Measurements from ENCODE around the gene PPIE. TPM values are rescaled to one million over a fixed set of nuclear protein-coding genes. Genes with fewer than 3 reads are reported as not detected.

Gene PPIE
- 10 to 100 TPM; 52.3 to 79.1 (median 61.3) TPM for total RNA-seq
- polyA plus RNA-seq: 100 to 1,000 TPM; 104 to 119 TPM
- 51.3 reads per million, percentile 72 among the genes with 10 or more reads in this experiment for total RNA-seq

DNA sequence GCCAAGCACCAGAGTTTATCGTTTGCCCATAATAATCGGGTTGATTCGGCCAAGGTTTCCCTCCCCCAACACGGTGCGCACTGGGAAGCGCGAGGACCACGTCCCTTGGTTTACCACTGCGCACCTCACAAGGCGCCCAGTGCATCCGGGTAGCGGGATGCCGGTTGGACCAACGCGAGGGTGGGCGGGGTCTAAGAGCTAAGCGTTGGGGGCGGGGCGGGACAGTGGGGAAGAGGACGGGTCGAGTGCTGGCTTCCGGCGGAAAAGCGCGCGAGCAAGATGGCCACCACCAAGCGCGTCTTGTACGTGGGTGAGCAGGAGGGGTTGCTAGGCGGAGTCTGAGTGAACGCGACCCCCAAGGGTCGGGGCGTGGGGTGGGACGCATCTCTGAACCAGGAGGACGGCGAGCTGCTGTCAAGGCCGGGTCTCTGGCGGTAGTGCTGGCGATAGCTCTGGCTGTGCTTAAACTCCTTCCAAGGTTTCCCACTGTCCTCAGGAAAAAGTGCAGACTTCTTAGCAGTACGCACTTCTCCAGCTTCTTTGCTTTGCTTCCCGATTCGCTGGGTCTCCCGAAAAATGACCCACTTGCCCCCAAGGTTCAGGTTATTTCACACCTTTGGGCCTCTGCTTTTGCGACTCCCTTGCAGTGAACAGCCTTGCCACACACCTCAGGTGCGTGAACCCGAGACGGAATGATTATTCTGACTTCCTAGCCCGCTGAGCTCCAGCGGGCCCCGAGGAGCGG, at the start of gene PPIE:
TSS of gene PPIE (plus strand) at position 261 of the 745 bp plus-strand sequence. CDS start at position 280, 19 bp downstream.
- H3K36me3 ChIP-seq (ENCODE audit: control insufficient read depth in 2 of 3, insufficient read depth in 3 of 3, low read length in 3 of 3): peaks cover 19 to 34% (median 23%) of the 10 kb centered on the region in 3 experiments
- CTCF ChIA-PET: interaction anchor here (0.6 to 1.6 kb wide), 5 partner anchors 62 to 824 kb away, joined by 3 to 10 read pairs (median 3); partner anchors contain the start of gene NT5C1A

GRCh38 chr1:39689214-39689613, 49.5 kb upstream of the PPIE start:
- Histone ChIP-seq H3K9me3 (ENCODE audit: control insufficient read depth in 2 of 3, low read length in 3 of 3) (no peaks in the 10 kb centered on the region), H3K4me1 (ENCODE audit: control insufficient read depth in 2 of 2, insufficient read depth in 2 of 2, low read length in 2 of 2) (peaks cover 21 to 44% of the 10 kb centered on the region in 2 donors), H3K27me3 (ENCODE audit: control insufficient read depth in 2 of 2, insufficient read depth in 2 of 2, low read length in 2 of 2) (no peaks in the 10 kb centered on the region), H3K4me3 (ENCODE audit: low read length) (no peak overlapping the region), H3K27ac (ENCODE audit: low read depth, low read length) (no peak overlapping the region), H3K36me3 (ENCODE audit: control insufficient read depth in 2 of 3, insufficient read depth in 3 of 3, low read length in 3 of 3) (no peaks in the 10 kb centered on the region)
- peaks cover 0 to 5% (median 3%) of the 10 kb centered on the region in 5 donors for H3K36me3 Mint-ChIP-seq
- intact Hi-C loops (cut with micrococcal nuclease): no loop called here
- peak overlapping the region in 2 of 9 donors; percentile 34 to 86 for H3K27ac Mint-ChIP-seq
- DNase-seq (no peak), ATAC-seq (no peak)
- H3K27me3 Mint-ChIP-seq: peaks cover 0 to 60% (median 21%) of the 10 kb centered on the region in 5 donors
- peaks cover 25 to 48% (median 32%) of the 10 kb centered on the region in 7 donors for H3K4me1 Mint-ChIP-seq
- POLR2A ChIA-PET: interaction anchor here (0.9 to 6.2 kb wide), 3 partner anchors 8 to 114 kb away, joined by 3 to 76 read pairs (median 4); no protein-coding TSS in a partner anchor
- CTCF ChIA-PET: interaction anchor here (0.7 to 1.3 kb wide), 2 partner anchors 9 to 31 kb away, joined by 3 to 7 read pairs; no protein-coding TSS in a partner anchor
- peak overlapping the region in 3 of 10 donors; percentile 53 to 88 (median 74) for H3K4me3 Mint-ChIP-seq
- H3K9me3 Mint-ChIP-seq: peaks cover 0 to 2% (median 0%) of the 10 kb centered on the region in 11 donors

More for the DNA sequence above, at the start of gene PPIE:
- POLR2A ChIA-PET: interaction anchor here (0.6 to 1.9 kb wide), 21 partner anchors 10 to 1083 kb away, joined by 3 to 11 read pairs (median 4); partner anchors contain the start of genes HPCAL4, MYCBP and NDUFS5
- no peaks in the 10 kb centered on the region for H3K27me3 ChIP-seq (ENCODE audit: control insufficient read depth in 2 of 2, insufficient read depth in 2 of 2, low read length in 2 of 2)
- Mint-ChIP-seq H3K4me1 (peaks cover 21 to 44% (median 38%) of the 10 kb centered on the region in 7 donors), H3K9me3 (peaks cover 0 to 7% (median 0%) of the 10 kb centered on the region in 11 donors), H3K4me3 (peak within 1 kb of the TSS; percentile 86 to 98 (median 96)), H3K27ac (peak within 1 kb of the TSS; percentile 92 to 97 (median 96)), H3K27me3 (peaks cover 2 to 16% (median 11%) of the 10 kb centered on the region in 5 donors), H3K36me3 (peaks cover 10 to 24% (median 18%) of the 10 kb centered on the region in 5 donors)
- intact Hi-C loops (cut with micrococcal nuclease): loop anchor here (1.0 to 10.0 kb wide), 7 partner anchors 18 to 866 kb away; partner anchors contain the start of genes HPCAL4 (in 2 of the 2), BMP8B (in 1 of the 2), MYCBP (in 1 of the 2) and PABPC4 (in 1 of the 2)
- H3K4me1 ChIP-seq (ENCODE audit: control insufficient read depth in 2 of 2, insufficient read depth in 2 of 2, low read length in 2 of 2): peaks cover 16 to 17% of the 10 kb centered on the region in 2 donors
- no peaks in the 10 kb centered on the region for H3K9me3 ChIP-seq (ENCODE audit: control insufficient read depth in 2 of 3, low read length in 3 of 3)
- H3K4me3 ChIP-seq (ENCODE audit: low read length): peak within 1 kb of the TSS; percentile 88
- peak; percentile 99 for ATAC-seq
- H3K27ac ChIP-seq (ENCODE audit: low read depth, low read length): peak within 1 kb of the TSS; percentile 74
- peak; percentile 71 to 88 (median 85) for DNase-seq

- ATAC-seq (no peak), DNase-seq (no peak)
- peaks cover 0 to 5% (median 3%) of the 10 kb centered on the region in 5 donors for H3K36me3 Mint-ChIP-seq
- ChIA-PET POLR2A (interaction anchor here (0.9 to 6.2 kb wide), 3 partner anchors 8 to 114 kb away, joined by 3 to 76 read pairs (median 4); no protein-coding TSS in a partner anchor), CTCF (interaction anchor here (0.6 to 1.3 kb wide), 3 partner anchors 9 to 246 kb away, joined by 3 to 7 read pairs (median 4); no protein-coding TSS in a partner anchor)
- intact Hi-C loops (cut with micrococcal nuclease): loop anchor here (5.0 kb wide), 3 partner anchors 213 to 843 kb away; partner anchors contain the start of genes MYCBP (in 1 of the 2), MYCL (in 1 of the 2) and ZNF684 (in 1 of the 2)
- Histone ChIP-seq H3K4me3 (ENCODE audit: low read length) (no peak overlapping the region), H3K27me3 (ENCODE audit: control insufficient read depth in 2 of 2, insufficient read depth in 2 of 2, low read length in 2 of 2) (no peaks in the 10 kb centered on the region), H3K36me3 (ENCODE audit: control insufficient read depth in 2 of 3, insufficient read depth in 3 of 3, low read length in 3 of 3) (no peaks in the 10 kb centered on the region), H3K27ac (ENCODE audit: low read depth, low read length) (no peak overlapping the region), H3K9me3 (ENCODE audit: control insufficient read depth in 2 of 3, low read length in 3 of 3) (no peaks in the 10 kb centered on the region), H3K4me1 (ENCODE audit: control insufficient read depth in 2 of 2, insufficient read depth in 2 of 2, low read length in 2 of 2) (peaks cover 21 to 40% of the 10 kb centered on the region in 2 donors)
- H3K27ac Mint-ChIP-seq: peak overlapping the region in 6 of 9 donors; percentile 59 to 89 (median 84)
- H3K27me3 Mint-ChIP-seq: peaks cover 0 to 62% (median 19%) of the 10 kb centered on the region in 5 donors
- H3K4me3 Mint-ChIP-seq: peak overlapping the region in 9 of 10 donors; percentile 70 to 90 (median 86)
- peaks cover 0 to 2% (median 0%) of the 10 kb centered on the region in 11 donors for H3K9me3 Mint-ChIP-seq
- H3K4me1 Mint-ChIP-seq: peaks cover 24 to 49% (median 30%) of the 10 kb centered on the region in 7 donors
Measured at GRCh38 chr1:39689635-39690034, 49.0 kb upstream of the PPIE start.

GRCh38 chr1:39690225-39690624, 48.5 kb upstream of the PPIE start:
- H3K36me3 ChIP-seq (ENCODE audit: control insufficient read depth in 2 of 3, insufficient read depth in 3 of 3, low read length in 3 of 3): no peaks in the 10 kb centered on the region
- DNase-seq (no peak), ATAC-seq (no peak)
- H3K27me3 Mint-ChIP-seq: peaks cover 0 to 58% (median 13%) of the 10 kb centered on the region in 5 donors
- no peak overlapping the region for H3K4me3 ChIP-seq (ENCODE audit: low read length)
- ChIA-PET POLR2A (interaction anchor here (0.9 to 6.2 kb wide), 6 partner anchors 9 to 115 kb away, joined by 3 to 76 read pairs (median 8); partner anchors contain the start of genes NT5C1A and PPIE), CTCF (interaction anchor here (0.6 to 1.3 kb wide), 3 partner anchors 32 to 1696 kb away, joined by 4 to 7 read pairs (median 4); no protein-coding TSS in a partner anchor)
- intact Hi-C loops (cut with micrococcal nuclease): loop anchor here (5.0 kb wide), 3 partner anchors 212 to 842 kb away; partner anchors contain the start of genes MYCBP (in 1 of the 2), MYCL (in 1 of the 2) and ZNF684 (in 1 of the 2)
- no peak overlapping the region for H3K27ac ChIP-seq (ENCODE audit: low read depth, low read length)
- H3K4me1 ChIP-seq (ENCODE audit: control insufficient read depth in 2 of 2, insufficient read depth in 2 of 2, low read length in 2 of 2): peaks cover 21 to 36% of the 10 kb centered on the region in 2 donors
- no peaks in the 10 kb centered on the region for H3K27me3 ChIP-seq (ENCODE audit: control insufficient read depth in 2 of 2, insufficient read depth in 2 of 2, low read length in 2 of 2)
- H3K4me1 Mint-ChIP-seq: peaks cover 22 to 47% (median 26%) of the 10 kb centered on the region in 7 donors
- no peaks in the 10 kb centered on the region for H3K9me3 ChIP-seq (ENCODE audit: control insufficient read depth in 2 of 3, low read length in 3 of 3)
- H3K4me3 Mint-ChIP-seq: peak overlapping the region; percentile 70 to 90 (median 86)
- H3K36me3 Mint-ChIP-seq: peaks cover 0 to 4% (median 0%) of the 10 kb centered on the region in 5 donors
- no peaks in the 10 kb centered on the region for H3K9me3 Mint-ChIP-seq
- peak overlapping the region; percentile 58 to 92 (median 84) for H3K27ac Mint-ChIP-seq

- H3K9me3 Mint-ChIP-seq: no peaks in the 10 kb centered on the region
- peaks cover 0 to 65% (median 13%) of the 10 kb centered on the region in 5 donors for H3K27me3 Mint-ChIP-seq
- DNase-seq: peak in 2 of 9 donors; percentile 11 to 18
- Histone ChIP-seq H3K4me1 (ENCODE audit: control insufficient read depth in 2 of 2, insufficient read depth in 2 of 2, low read length in 2 of 2) (peaks cover 21 to 36% of the 10 kb centered on the region in 2 donors), H3K36me3 (ENCODE audit: control insufficient read depth in 2 of 3, insufficient read depth in 3 of 3, low read length in 3 of 3) (no peaks in the 10 kb centered on the region), H3K27me3 (ENCODE audit: control insufficient read depth in 2 of 2, insufficient read depth in 2 of 2, low read length in 2 of 2) (no peaks in the 10 kb centered on the region), H3K9me3 (ENCODE audit: control insufficient read depth in 2 of 3, low read length in 3 of 3) (no peaks in the 10 kb centered on the region), H3K4me3 (ENCODE audit: low read length) (peak overlapping the region; percentile 89), H3K27ac (ENCODE audit: low read depth, low read length) (peak overlapping the region; percentile 69)
- POLR2A ChIA-PET: interaction anchor here (0.6 to 6.2 kb wide), 7 partner anchors 9 to 48 kb away, joined by 3 to 76 read pairs (median 11); partner anchors contain the start of genes NT5C1A and PPIE
- H3K27ac Mint-ChIP-seq: peak overlapping the region; percentile 47 to 92 (median 84)
- H3K4me1 Mint-ChIP-seq: peaks cover 22 to 48% (median 28%) of the 10 kb centered on the region in 7 donors
- CTCF ChIA-PET: interaction anchor here (0.5 to 2.5 kb wide), 5 partner anchors 18 to 1697 kb away, joined by 3 to 19 read pairs (median 4); partner anchors contain the start of gene NT5C1A
- H3K36me3 Mint-ChIP-seq: peaks cover 0 to 4% (median 0%) of the 10 kb centered on the region in 5 donors
- H3K4me3 Mint-ChIP-seq: peak overlapping the region; percentile 69 to 90 (median 86)
- ATAC-seq: no peak
- intact Hi-C loops (cut with micrococcal nuclease): loop anchor here (1.0 to 5.0 kb wide), 9 partner anchors 10 to 841 kb away; partner anchors contain the start of genes PPIE (in 2 of the 2), CAP1 (in 1 of the 2), MYCBP (in 1 of the 2) and MYCL (in 1 of the 2)
Measured at GRCh38 chr1:39690794-39691382, 47.8 kb upstream of the PPIE start.
